Measurements from ENCODE around the gene SMARCC1.

GRCh38 chr3:47605652-47606051, 176.0 kb downstream of the SMARCC1 start:
- TF ChIP-seq, protein P1, sequence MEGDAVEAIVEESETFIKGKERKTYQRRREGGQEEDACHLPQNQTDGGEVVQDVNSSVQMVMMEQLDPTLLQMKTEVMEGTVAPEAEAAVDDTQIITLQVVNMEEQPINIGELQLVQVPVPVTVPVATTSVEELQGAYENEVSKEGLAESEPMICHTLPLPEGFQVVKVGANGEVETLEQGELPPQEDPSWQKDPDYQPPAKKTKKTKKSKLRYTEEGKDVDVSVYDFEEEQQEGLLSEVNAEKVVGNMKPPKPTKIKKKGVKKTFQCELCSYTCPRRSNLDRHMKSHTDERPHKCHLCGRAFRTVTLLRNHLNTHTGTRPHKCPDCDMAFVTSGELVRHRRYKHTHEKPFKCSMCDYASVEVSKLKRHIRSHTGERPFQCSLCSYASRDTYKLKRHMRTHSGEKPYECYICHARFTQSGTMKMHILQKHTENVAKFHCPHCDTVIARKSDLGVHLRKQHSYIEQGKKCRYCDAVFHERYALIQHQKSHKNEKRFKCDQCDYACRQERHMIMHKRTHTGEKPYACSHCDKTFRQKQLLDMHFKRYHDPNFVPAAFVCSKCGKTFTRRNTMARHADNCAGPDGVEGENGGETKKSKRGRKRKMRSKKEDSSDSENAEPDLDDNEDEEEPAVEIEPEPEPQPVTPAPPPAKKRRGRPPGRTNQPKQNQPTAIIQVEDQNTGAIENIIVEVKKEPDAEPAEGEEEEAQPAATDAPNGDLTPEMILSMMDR (IDR thresholded peaks at IDR 0.05 in 2 of 3, conservative IDR thresholded peaks at IDR 0.05 in 1 of 3; ENCODE audit: borderline replicate concordance in 1 of 3, insufficient read depth in 1 of 3, low read depth in 2 of 3, low read length in 2 of 3), result no peak
- no peak for TF ChIP-seq CBX3 (IDR thresholded peaks at IDR 0.05; ENCODE audit: low read depth)
- TF ChIP-seq JUND (IDR thresholded peaks at IDR 0.05), result no peak
- TF ChIP-seq EZH2phosphoT487 (IDR thresholded peaks at IDR 0.05; ENCODE audit: borderline replicate concordance), result no peak
- no peak for TF ChIP-seq SP1 (IDR thresholded peaks at IDR 0.05; ENCODE audit: low read depth)
- TF ChIP-seq MAX (IDR thresholded peaks at IDR 0.05), result no peak
- no peak for TF ChIP-seq FOSL1 (IDR thresholded peaks at IDR 0.05; ENCODE audit: low read depth)
- TF ChIP-seq POLR2A (IDR thresholded peaks at IDR 0.05; ENCODE audit: borderline replicate concordance, extremely low read depth, insufficient read depth, insufficient read length), result no peak
- no peak for TF ChIP-seq POLR2AphosphoS5 (IDR thresholded peaks at IDR 0.05; ENCODE audit: low read depth, low read length)
- TF ChIP-seq TCF7L2 (IDR thresholded peaks at IDR 0.05; ENCODE audit: borderline replicate concordance, extremely low read depth, insufficient read depth, insufficient read length), result no peak
- TF ChIP-seq EZH2 (IDR thresholded peaks at IDR 0.05), result no peak
- no peak for TF ChIP-seq YY1 (IDR thresholded peaks at IDR 0.05; ENCODE audit: extremely low read depth, insufficient replicate concordance, low read depth, low read length)
